ENCODE data around the gene HES3.

The HES3 gene

GRCh38 chr1:6280761-6281451 is 36.9 kb downstream of the HES3 start:
- no peak for DNase-seq (ENCODE audit: low read depth)

- DNase-seq (ENCODE audit: low read depth): no peak
Measured at GRCh38 chr1:6281511-6282402, 37.8 kb downstream of the HES3 start.

GRCh38 chr1:6282577-6283270 is 38.7 kb downstream of the HES3 start:
- no peak for DNase-seq (ENCODE audit: low read depth)

- DNase-seq (ENCODE audit: low read depth): no peak
Measured at GRCh38 chr1:6285336-6285735, 41.4 kb downstream of the HES3 start.

- no peak for DNase-seq (ENCODE audit: low read depth)
Measured at GRCh38 chr1:6286266-6286665, 42.3 kb downstream of the HES3 start.

GRCh38 chr1:6287029-6287428 is 43.0 kb downstream of the HES3 start:
- no peak for DNase-seq (ENCODE audit: low read depth)

- no peak for DNase-seq (ENCODE audit: low read depth)
Measured at GRCh38 chr1:6287431-6287886, 43.5 kb downstream of the HES3 start.

- no peak for DNase-seq (ENCODE audit: low read depth)
Measured at GRCh38 chr1:6288026-6288425, 44.0 kb downstream of the HES3 start.

GRCh38 chr1:6288665-6289064 is 44.7 kb downstream of the HES3 start:
- DNase-seq (ENCODE audit: low read depth): no peak

GRCh38 chr1:6292102-6292501 is 48.1 kb downstream of the HES3 start:
- DNase-seq (ENCODE audit: low read depth): no peak

- no peak for DNase-seq (ENCODE audit: low read depth)
Measured at GRCh38 chr1:6294080-6294889, 50.3 kb downstream of the HES3 start.

- DNase-seq (ENCODE audit: low read depth): no peak
Measured at GRCh38 chr1:6294890-6295556, 51.0 kb downstream of the HES3 start.
